ENCODE data around the gene CAPN9.
"Not testable (repeated sequence)": the region's sequence is repeated elsewhere in the genome, so short reads cannot be mapped to it uniquely, and the experiment has no call there.

The CAPN9 gene

GRCh38 chr1:230826166-230826875 is 79.1 kb downstream of the CAPN9 start:
- no peak for DNase-seq

GRCh38 chr1:230827081-230827681 is 80.0 kb downstream of the CAPN9 start:
- no peak for DNase-seq

- no peak for DNase-seq
These were observed 80.6 kb downstream of the CAPN9 start for GRCh38 chr1:230827801-230828200.

GRCh38 chr1:230828421-230828820 is 81.2 kb downstream of the CAPN9 start:
- DNase-seq, result no peak

GRCh38 chr1:230831771-230832170 is 84.6 kb downstream of the CAPN9 start:
- DNase-seq, result no peak

GRCh38 chr1:230832476-230832875 is 85.3 kb downstream of the CAPN9 start:
- no peak for DNase-seq

GRCh38 chr1:230833511-230833910 is 86.3 kb downstream of the CAPN9 start:
- no peak for DNase-seq

- no peak for DNase-seq
These were observed 87.1 kb downstream of the CAPN9 start for GRCh38 chr1:230834292-230834691.

- DNase-seq, result no peak
These were observed 89.2 kb downstream of the CAPN9 start for GRCh38 chr1:230836347-230836746.

- no peak for DNase-seq
These were observed 89.6 kb downstream of the CAPN9 start for GRCh38 chr1:230836793-230837192.

- no peak for DNase-seq
These were observed 92.0 kb downstream of the CAPN9 start for GRCh38 chr1:230839173-230839572.

GRCh38 chr1:230842801-230843200 is 95.6 kb downstream of the CAPN9 start:
- no peak for DNase-seq

GRCh38 chr1:230843503-230844309 is 96.5 kb downstream of the CAPN9 start:
- DNase-seq, result no peak

GRCh38 chr1:230844561-230844960 is 97.4 kb downstream of the CAPN9 start:
- no peak for DNase-seq

- not testable (repeated sequence) for DNase-seq
These were observed 98.0 kb downstream of the CAPN9 start for GRCh38 chr1:230845184-230845583.

GRCh38 chr1:230848235-230848634 is 101.0 kb downstream of the CAPN9 start:
- no peak for DNase-seq

GRCh38 chr1:230849451-230850224 is 102.5 kb downstream of the CAPN9 start:
- no peak for DNase-seq

GRCh38 chr1:230850547-230850946 is 103.4 kb downstream of the CAPN9 start:
- no peak for DNase-seq

GRCh38 chr1:230851291-230851691 is 104.1 kb downstream of the CAPN9 start:
- DNase-seq, result no peak
